HCT116 (cell line): ENCODE measurements around the gene TSPEAR. TPM values are rescaled to one million over a fixed set of nuclear protein-coding genes. Genes with fewer than 3 reads are reported as not detected.

Experiments
- ATAC-seq: fragments of 200-7000 bp; cut with Tn5 transposase; 2 replicates; pipeline ENCODE4 v1.9.1; 2020; ENCODE audit warnings: mild to moderate bottlenecking, moderate library complexity
- BruUV-seq: library from RNA; stranded (reverse); fragments of 400-500 nt; replicated peaks from 2 replicates; lab custom pipeline; 2021; lab: Mats Ljungman, UMichigan
- CTCF ChIA-PET: fragments of 300-600 bp; sonication (Branson Sonifier 250); formaldehyde crosslinking; loops from one replicate; lab custom pipeline; 2021; ENCODE audit warnings: antibody characterized with exemption; lab: Charles Lee
- POLR2A ChIA-PET: fragments of 300-600, 350-600 bp; sonication (Branson Sonifier 250); formaldehyde crosslinking; loops from one replicate; lab custom pipeline; 2021; ENCODE audit warnings: antibody characterized with exemption; lab: Charles Lee
- RAD21 ChIA-PET, 2 experiments: fragments of 300-600 bp; sonication (Branson Sonifier 250); formaldehyde crosslinking; loops; one replicate each; lab custom pipeline; 2023; ENCODE audit warnings: low total read pairs in 2 of 2; ENCODE audit not compliant: uncharacterized antibody in 2 of 2, unreplicated experiment in 2 of 2, low non-redundant PET in 1 of 2; lab: Charles Lee
- DNase-seq: peaks from one replicate; pipeline ENCODE4 v3.0.0-alpha.2; 2010; ENCODE audit warnings: low read depth, low spot score
- H2AFZ ChIP-seq: fragments of 200-600 bp; shearing (Covaris generic), sonication (generic); 2 replicates; pipeline ENCODE4 v1.6.1; 2017; ENCODE audit warnings: low read depth, mixed run types, mixed read lengths, antibody characterized with exemption, low read length; ENCODE audit not compliant: poor library complexity, severe bottlenecking
- H3K27ac ChIP-seq: 2 replicates; pipeline ENCODE4 v1.5.1; 2012; ENCODE audit warnings: low read depth, low read length
- H3K27me3 ChIP-seq: fragments of 200-600 bp; sonication (generic); 2 replicates; pipeline ENCODE4 v1.6.1; 2016; ENCODE audit warnings: mixed run types, low read length, mixed read lengths; ENCODE audit not compliant: insufficient read depth
- H3K36me3 ChIP-seq, 2 experiments: fragments of 200-500 bp in 1 of 2; fragments of 200-600 bp in 1 of 2; sonication (Bioruptor generic) in 1 of 2; sonication (generic) in 1 of 2; 2 replicates each; pipeline versions ENCODE4 v1.5.1 to v1.6.1; 2014 to 2016; ENCODE audit warnings: low read length in 2 of 2, inconsistent platforms in 1 of 2, mixed read lengths in 1 of 2, mixed run types in 1 of 2; ENCODE audit not compliant: insufficient read depth in 2 of 2, control insufficient read depth in 1 of 2
- H3K4me1 ChIP-seq, 2 experiments: fragments of 200-600 bp in 1 of 2; sonication (generic) in 1 of 2; 2 replicates each; pipeline versions ENCODE4 v1.5.1 to v1.6.1; 2012 to 2017; ENCODE audit warnings: low read length in 2 of 2, inconsistent platforms in 1 of 2, mild to moderate bottlenecking in 1 of 2, mixed read lengths in 1 of 2, mixed run types in 1 of 2, moderate library complexity in 1 of 2; ENCODE audit not compliant: insufficient read depth in 2 of 2, control insufficient read depth in 1 of 2
- H3K4me2 ChIP-seq: fragments of 200-600 bp; sonication (generic); 2 replicates; pipeline ENCODE4 v1.6.1; 2017; ENCODE audit warnings: mixed run types, low read length, mixed read lengths
- H3K4me3 ChIP-seq, 2 experiments: fragments of 200-600 bp in 1 of 2; sonication (generic) in 1 of 2; replicated peaks in 1 of 2; 2 replicates each; pipeline ENCODE4 v1.5.1; 2011 to 2016; ENCODE audit warnings: low read length in 2 of 2, control low read depth in 1 of 2, low read depth in 1 of 2, mild to moderate bottlenecking in 1 of 2, mixed read lengths in 1 of 2, mixed run types in 1 of 2
- H3K79me2 ChIP-seq: fragments of 200-600 bp; sonication (generic); 2 replicates; pipeline ENCODE4 v1.6.1; 2017; ENCODE audit warnings: mild to moderate bottlenecking, mixed run types, low read length, moderate library complexity, mixed read lengths; ENCODE audit not compliant: insufficient read depth
- H3K9ac ChIP-seq: fragments of 200-600 bp; sonication (generic); 2 replicates; pipeline ENCODE4 v1.6.1; 2016; ENCODE audit warnings: low read length, mixed read lengths
- H3K9me2 ChIP-seq: fragments of 200-600 bp; sonication (generic), shearing (Covaris generic); 2 replicates; pipeline ENCODE4 v1.6.1; 2017; ENCODE audit warnings: mixed run types, mild to moderate bottlenecking, moderate library complexity; ENCODE audit not compliant: insufficient read depth
- H3K9me3 ChIP-seq, 2 experiments: fragments of 200-500 bp in 1 of 2; fragments of 200-600 bp in 1 of 2; sonication (Bioruptor generic) in 1 of 2; sonication (generic) in 1 of 2; 2 replicates each; pipeline ENCODE4 v1.6.1; 2014 to 2017; ENCODE audit warnings: low read length in 2 of 2, mixed read lengths in 2 of 2, inconsistent platforms in 1 of 2, low read depth in 1 of 2, mild to moderate bottlenecking in 1 of 2, mixed run types in 1 of 2, moderate library complexity in 1 of 2; ENCODE audit not compliant: control insufficient read depth in 1 of 2, insufficient read depth in 1 of 2
- H4K20me1 ChIP-seq: fragments of 200-600 bp; sonication (generic), shearing (Covaris generic); 2 replicates; pipeline ENCODE4 v1.6.1; 2017; ENCODE audit warnings: mixed run types, mild to moderate bottlenecking, moderate library complexity; ENCODE audit not compliant: insufficient read depth
- CTCF ChIP-seq, 3 experiments: fragments of 200-600 bp in 1 of 3; sonication (generic) in 1 of 3; IDR thresholded peaks in 2 of 3; conservative IDR thresholded peaks in 1 of 3; 2 replicates each; pipeline ENCODE4 v1.5.1; 2012 to 2017; ENCODE audit warnings: low read depth in 2 of 3, low read length in 2 of 3, antibody characterized with exemption in 1 of 3, borderline replicate concordance in 1 of 3, control low read depth in 1 of 3, mild to moderate bottlenecking in 1 of 3, mixed read lengths in 1 of 3, mixed run types in 1 of 3, moderate library complexity in 1 of 3; ENCODE audit not compliant: insufficient read depth in 1 of 3
- FOSL1 ChIP-seq: IDR thresholded peaks from 2 replicates; pipeline ENCODE4 v1.6.1; 2012; ENCODE audit warnings: low read depth
- POLR2A ChIP-seq: IDR thresholded peaks from 2 replicates; pipeline ENCODE4 v1.7.0; 2011; ENCODE audit warnings: borderline replicate concordance; ENCODE audit not compliant: insufficient read depth, insufficient read length; ENCODE audit errors: extremely low read depth
- RAD21 ChIP-seq: IDR thresholded peaks from 2 replicates; pipeline ENCODE4 v1.6.1; 2012; ENCODE audit warnings: low read depth, mild to moderate bottlenecking
- SRF ChIP-seq: IDR thresholded peaks from 2 replicates; pipeline ENCODE4 v1.6.1; 2012; ENCODE audit warnings: low read depth
- TCF7L2 ChIP-seq: IDR thresholded peaks from 2 replicates; pipeline ENCODE4 v1.7.0; 2011; ENCODE audit warnings: borderline replicate concordance, inconsistent platforms; ENCODE audit not compliant: insufficient read depth, insufficient read length; ENCODE audit errors: extremely low read depth
- ZBTB33 ChIP-seq: IDR thresholded peaks from 2 replicates; pipeline ENCODE4 v1.6.1; 2011; ENCODE audit warnings: mild to moderate bottlenecking, low read length, moderate library complexity; ENCODE audit not compliant: insufficient replicate concordance; ENCODE audit errors: extremely low read depth
- ZNF274 ChIP-seq: fragments of 200-500 bp; sonication (Bioruptor generic); IDR thresholded peaks from 2 replicates; pipeline ENCODE4 v1.6.1; 2014; ENCODE audit warnings: mild to moderate bottlenecking, low read depth, low read length, inconsistent platforms
- intact Hi-C: fragments of 100-400 bp; cut with micrococcal nuclease; formaldehyde crosslinking; loops from 2 replicates; pipeline ENCODE4 v1.10.0; 2022
- total RNA-seq: library from RNA; stranded (reverse); gene quantifications from one replicate; pipeline ENCODE4 v1.2.1, GENCODE V29; 2021; ENCODE audit not compliant: unreplicated experiment

The TSPEAR gene
- total RNA-seq, 1 experiment from 2014 or later: not detected

DNA sequence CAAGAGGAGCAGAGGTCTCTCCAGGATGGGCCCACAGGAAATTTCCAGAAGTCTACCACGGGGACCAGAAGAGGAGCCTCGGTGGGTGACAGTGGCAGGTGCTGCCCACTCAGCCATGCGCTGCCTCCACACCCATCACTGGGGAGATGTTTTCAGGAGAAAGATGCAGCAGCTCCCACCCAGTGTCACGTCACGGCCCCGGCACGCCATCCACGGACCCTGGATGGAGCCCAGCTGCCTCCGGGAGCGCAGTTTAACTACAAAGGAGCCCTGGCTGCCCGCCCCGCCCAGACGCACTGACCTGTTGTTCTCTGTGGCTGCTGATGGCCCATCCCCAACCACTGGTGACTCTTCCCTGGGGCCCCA lies 6.8 kb downstream of the TSPEAR start:
- no peak for TF ChIP-seq FOSL1
- no peak for TF ChIP-seq POLR2A
- no peak for TF ChIP-seq ZNF274
- no peak for TF ChIP-seq TCF7L2
- TF ChIP-seq CTCF (IDR thresholded peaks at IDR 0.05 in 2 of 3, conservative IDR thresholded peaks at IDR 0.05 in 1 of 3; ENCODE audit: borderline replicate concordance in 1 of 3, insufficient read depth in 1 of 3, low read depth in 2 of 3, low read length in 2 of 3): no peak
- no peak for TF ChIP-seq ZBTB33
- no peak for TF ChIP-seq SRF
- TF ChIP-seq RAD21: no peak
- H4K20me1 ChIP-seq: no peaks in the 10 kb centered on the region
- BruUV-seq: no TSS peak
- H3K4me2 ChIP-seq: no peak overlapping the region
- H3K9ac ChIP-seq: no peak overlapping the region
- no peak overlapping the region for H3K4me3 ChIP-seq
- ATAC-seq (no peak), DNase-seq (no peak)
- no peak overlapping the region for H2AFZ ChIP-seq
- no peaks in the 10 kb centered on the region for H3K4me1 ChIP-seq
- no peak overlapping the region for H3K27ac ChIP-seq
- peaks cover 9% of the 10 kb centered on the region; the same call in 1 of the 2 replicates for H3K27me3 ChIP-seq
- H3K36me3 ChIP-seq: no peaks in the 10 kb centered on the region
- ChIA-PET CTCF (no interaction called here), RAD21 (no interaction called here), POLR2A (no interaction called here)
- H3K9me2 ChIP-seq: no peaks in the 10 kb centered on the region
- no peaks in the 10 kb centered on the region for H3K79me2 ChIP-seq
- H3K9me3 ChIP-seq: no peaks in the 10 kb centered on the region
- intact Hi-C loops: no loop called here
